GM18907 (cell line): ENCODE results near the gene P3H2.

Experiments
- ATAC-seq: cut with Tn5 transposase; IDR thresholded peaks from one replicate; pipeline ENCODE4 v1.9.1; 2021; ENCODE audit warnings: mild to moderate bottlenecking, moderate library complexity; ENCODE audit not compliant: unreplicated experiment

Gene P3H2

GRCh38 chr3:190125436-190126068 is 4.9 kb upstream of the P3H2 start:
- ATAC-seq: no peak

DNA sequence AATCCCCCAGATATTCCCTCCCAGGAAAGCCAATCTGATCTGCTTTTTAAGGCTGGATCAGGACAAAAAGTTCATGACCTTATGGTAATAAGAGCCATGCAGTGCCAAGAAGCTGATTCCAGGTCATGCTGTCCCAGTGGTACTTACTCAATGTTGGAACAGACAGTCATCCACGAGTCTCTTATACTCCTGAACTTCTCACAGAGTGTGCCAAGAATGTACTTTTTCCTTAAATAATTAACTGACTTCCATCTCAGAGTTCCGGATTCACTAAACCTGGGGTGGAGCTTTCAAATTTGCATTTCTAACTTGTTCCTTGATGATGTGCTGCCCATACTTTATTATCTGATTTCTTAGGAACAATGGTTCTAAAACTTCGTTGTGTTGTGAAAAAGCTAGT is 3.4 kb upstream of the P3H2 start:
- no peak for ATAC-seq

DNA sequence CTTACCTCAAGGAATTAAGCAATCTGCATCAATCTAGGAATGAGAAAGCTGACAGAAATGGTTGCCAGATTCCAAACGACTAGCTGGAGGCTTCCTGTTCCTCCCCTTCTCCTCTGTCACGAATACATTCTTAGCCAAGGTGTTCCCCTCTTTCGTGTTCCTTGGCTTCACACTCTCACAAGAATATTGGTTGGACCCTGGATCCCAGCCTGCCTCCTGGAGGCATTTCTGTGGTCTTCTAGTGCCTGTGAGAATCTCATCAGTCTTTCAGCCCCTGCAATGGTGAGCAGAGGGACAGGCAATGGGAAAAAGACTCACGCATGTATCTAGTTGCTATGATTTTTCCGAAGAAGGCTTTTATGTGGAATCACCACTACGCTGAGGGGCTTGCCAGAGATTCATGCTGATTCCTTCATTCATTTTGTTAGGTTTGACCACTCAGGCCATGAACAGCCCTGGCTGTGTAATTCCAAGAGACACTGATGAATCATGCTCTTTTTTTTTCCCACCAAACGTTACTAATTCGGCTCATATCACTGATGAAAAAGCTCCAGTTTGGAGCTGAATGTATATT is 1.6 kb upstream of the P3H2 start:
- ATAC-seq: no peak

DNA sequence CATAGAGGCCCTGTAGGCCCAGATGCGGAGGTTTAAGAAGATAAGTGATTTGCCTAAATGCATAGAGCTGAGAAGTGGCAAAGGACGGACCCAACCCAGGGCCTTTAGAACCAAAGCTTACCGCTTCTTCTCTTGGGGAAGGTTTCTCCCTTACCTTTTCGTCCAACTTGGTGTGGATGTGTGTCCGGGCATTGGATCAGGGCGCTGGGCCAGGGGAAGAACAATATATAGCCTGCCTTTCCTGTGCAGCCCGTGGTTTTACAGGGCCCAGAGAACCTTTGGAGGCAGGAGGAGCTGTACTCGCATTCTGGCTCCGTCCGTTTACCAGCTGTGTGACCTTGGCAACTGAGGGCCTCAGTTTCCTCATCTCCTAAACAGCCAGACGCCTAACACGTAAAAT is 686 bp upstream of the P3H2 start:
- ATAC-seq: no peak

DNA sequence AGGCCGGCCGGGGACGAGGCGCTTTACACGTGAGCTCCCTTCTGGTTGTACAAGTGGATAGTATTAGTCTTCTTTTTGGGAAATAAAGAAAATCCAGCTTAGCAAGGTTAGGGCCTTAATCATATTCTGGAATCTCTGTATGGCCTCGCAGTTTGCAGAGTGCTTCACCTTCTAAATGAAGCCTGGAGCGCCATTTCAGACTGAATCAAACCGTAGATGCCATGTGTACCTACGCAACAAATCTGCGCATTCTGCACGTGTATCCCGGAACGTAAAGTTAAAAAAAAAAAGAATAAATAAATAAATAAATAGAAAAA is 322 bp upstream of the P3H2 start:
- ATAC-seq: no peak

DNA sequence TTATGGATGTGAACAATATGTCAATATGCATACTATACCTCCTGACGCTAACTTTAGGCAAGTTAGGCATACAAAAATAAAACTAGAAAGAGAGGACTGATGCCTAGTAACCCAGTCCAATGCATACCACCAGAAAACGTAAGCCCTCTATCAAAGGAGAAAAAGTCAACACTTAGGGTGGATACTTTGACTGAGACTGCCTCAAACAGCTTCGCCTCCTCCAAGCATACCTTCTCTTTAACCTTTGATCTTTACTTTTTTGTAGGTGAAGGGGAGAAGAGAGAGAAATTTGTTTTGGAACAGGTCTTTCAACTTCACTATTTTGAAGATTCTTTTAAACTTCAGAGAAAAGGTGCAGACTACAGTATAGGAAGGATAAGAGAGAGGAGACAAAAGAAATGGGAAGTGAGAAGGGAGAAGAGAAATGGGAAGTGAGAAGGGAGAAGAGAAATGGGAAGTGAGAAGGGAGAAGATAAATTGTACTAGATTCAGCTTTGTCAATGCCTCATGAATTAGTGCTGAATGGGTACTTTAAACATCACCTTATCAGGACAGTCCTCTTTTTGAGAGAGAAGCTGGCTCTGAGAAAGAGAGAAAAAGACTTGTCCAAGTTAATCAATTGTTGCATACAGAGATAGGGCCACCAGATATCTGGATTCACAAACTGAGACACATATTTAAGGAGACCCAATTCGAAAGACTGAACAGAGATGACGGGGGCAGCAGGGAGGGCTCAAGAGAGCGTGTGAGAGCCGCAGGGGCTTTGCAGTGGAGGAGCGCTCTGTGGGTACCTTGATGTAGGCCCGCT is 1.0 kb downstream of the P3H2 start:
- ATAC-seq: peak; percentile 8

DNA sequence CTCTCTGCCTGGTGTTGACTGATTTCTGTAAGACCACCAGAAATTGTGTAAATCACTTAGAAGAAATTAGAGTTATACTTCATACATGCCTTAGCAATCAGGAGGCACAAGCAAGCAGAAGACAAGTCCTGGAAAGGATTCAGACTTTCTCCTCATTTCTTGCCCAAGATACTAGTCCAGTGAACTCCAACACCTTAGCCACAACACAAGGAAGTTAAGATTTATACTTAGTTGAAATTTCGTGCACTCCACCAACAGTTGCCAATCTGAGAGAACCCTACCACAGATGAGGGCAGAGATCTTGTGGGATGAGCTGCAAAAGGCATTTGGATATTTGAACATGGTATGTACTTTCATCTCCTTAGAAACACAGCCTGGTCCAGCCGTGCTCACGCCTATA is 2.3 kb downstream of the P3H2 start:
- ATAC-seq: no peak

DNA sequence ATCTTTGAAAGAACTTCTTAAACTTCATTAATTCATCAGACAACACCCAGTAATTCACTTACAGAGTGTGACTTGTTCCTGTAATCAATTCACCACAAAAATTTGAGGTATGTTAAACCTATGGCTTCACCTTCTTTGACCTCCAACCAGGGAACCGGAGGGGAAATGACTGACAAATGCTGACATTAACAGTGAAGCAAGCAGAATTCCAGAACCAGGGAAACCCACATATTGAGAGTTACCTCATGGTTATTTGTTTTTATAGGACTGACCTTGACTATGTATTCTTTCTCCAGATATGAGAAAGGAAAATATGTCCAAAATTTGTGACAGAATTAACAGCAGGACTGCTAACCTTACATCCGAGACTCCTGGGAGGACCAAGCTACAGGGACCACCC is 2.7 kb downstream of the P3H2 start:
- no peak for ATAC-seq

DNA sequence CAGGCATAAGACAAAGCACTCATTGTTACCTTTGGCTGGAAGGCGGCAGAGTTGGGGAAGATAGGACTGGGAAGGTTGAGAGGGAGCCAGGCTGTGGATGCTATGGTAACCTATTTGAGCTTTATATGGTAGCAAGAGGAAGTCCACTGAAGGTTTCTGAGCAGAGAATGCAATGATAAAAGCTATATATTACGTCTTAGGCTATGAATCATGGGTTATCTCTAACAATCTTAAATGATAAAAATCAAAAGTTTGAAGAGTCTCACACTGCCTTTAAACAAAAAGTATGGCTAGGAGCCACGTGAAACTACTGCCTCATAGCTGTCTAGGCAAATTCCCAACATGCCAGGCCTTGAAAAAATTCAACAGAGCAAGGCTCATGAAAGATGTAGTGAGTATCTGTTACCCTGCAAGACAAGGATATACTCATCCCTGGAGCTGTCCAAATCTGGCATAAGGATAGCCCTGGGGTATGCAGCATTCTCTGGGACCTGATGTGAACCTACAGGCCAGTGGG is 4.1 kb downstream of the P3H2 start:
- no peak for ATAC-seq

DNA sequence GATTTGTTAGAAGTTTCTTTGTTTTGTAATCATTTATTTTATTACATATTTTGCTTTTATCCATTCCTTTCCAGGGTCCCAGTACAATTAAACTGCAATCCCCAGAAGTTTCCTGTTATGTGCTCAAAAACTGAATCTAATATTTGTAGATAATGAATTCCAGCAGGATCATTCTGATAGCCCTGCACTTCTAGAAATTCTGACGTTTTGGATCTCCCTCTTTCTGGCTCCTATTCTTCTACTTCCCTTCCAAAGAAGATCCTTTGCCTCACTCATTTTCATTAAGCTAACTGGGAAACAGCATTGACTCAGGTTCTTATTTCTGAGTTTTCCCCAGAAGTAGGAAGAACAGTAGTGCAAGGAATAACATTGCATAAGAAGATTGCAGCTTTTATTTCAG is 9.9 kb downstream of the P3H2 start:
- ATAC-seq: no peak

DNA sequence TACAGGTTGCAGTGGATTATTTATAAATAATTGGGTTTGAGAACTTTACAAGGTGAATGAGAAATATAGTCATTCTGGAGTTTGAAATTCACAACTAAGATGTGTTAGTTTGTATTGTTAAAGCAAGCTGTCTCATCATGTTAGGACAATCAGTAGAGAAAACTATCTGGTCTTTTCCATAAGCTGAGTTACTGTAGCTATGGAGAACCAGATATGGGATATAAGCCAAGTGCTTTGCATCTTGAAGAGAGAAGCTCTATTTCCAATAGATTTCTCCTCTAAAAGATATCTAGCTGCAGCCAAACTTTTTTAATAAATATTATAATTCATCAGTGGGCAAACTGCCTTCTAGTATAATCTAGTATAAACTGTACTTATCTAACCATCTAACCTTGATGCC is 11.3 kb downstream of the P3H2 start:
- no peak for ATAC-seq

DNA sequence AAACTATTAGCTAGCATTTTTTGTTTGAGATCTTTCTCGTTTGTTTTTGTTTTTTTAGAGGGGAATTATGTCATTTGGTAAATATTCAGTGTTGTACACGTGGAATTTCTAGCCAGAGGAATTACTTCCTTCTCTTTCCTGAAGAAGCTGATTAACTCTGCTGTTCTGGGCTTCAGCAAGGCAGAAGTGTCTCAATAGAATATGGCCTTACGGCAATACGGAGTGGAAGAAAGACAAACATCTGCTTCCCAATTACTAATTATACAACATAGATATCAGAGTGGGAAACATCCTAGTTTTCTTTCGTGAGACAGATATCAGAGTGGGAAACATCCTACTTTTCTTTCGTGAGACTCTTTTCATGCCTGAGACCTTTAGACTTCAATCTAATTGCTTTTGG is 11.9 kb downstream of the P3H2 start:
- no peak for ATAC-seq

GRCh38 chr3:190105876-190106275 is 14.8 kb downstream of the P3H2 start:
- ATAC-seq: no peak

- ATAC-seq: no peak
These were observed 19.2 kb downstream of the P3H2 start for GRCh38 chr3:190101320-190102011.

- no peak for ATAC-seq
These were observed 21.6 kb downstream of the P3H2 start for GRCh38 chr3:190099099-190099498.

DNA sequence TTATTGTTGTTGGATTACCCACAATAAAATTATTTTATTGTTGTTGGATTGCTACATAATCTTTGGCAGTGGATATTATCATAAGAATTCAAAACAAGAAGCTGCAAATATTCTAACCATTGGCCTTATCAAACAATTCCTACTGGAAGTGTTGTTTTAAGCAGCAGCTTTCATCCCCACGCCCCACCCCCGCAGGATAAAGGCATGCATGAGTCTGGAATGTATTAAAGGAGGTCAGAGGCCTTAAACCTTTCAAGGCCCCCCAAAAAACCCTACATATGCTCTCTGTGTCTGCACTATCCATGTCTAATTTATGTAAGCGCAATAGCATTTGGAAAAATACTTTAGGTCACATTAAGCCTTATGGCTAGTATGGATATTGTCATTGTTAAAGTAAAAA is 23.1 kb downstream of the P3H2 start:
- no peak for ATAC-seq

DNA sequence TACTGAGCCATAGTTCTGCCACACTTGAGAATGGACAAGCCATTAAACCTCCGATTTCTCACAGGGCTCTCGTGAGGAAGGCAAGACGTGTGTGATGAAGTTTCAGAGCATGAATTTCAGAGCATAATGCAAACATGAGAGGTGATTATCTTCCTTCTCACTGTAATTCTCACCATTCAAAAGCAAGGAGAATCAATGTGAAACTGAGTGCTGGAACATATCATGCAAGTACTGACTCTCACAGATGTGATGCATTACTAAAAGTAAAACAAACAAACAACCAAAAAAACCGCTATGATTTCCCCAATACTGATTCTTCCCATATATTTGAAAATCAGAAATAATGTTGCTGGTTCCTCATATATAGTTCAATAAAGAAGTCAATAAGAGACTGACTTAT is 23.7 kb downstream of the P3H2 start:
- no peak for ATAC-seq

DNA sequence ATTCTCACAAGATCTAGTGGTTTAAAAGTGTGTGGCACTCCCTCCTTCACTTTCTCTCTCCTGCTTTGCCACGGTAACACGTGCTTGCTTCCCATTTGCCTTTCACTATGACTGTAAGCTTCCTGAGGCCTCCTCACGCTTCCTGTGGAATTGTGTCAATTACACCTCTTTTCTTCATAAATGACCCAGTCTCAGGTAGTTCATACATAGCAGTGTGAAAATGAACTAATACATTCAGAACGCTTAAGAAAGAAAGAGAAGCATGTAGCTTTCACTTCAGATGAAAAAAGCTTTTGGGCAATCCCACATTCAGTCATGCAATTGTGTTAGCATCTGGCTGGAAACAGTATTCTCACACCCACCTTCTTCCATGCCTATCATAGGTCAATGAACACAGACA is 24.4 kb downstream of the P3H2 start:
- ATAC-seq: no peak

DNA sequence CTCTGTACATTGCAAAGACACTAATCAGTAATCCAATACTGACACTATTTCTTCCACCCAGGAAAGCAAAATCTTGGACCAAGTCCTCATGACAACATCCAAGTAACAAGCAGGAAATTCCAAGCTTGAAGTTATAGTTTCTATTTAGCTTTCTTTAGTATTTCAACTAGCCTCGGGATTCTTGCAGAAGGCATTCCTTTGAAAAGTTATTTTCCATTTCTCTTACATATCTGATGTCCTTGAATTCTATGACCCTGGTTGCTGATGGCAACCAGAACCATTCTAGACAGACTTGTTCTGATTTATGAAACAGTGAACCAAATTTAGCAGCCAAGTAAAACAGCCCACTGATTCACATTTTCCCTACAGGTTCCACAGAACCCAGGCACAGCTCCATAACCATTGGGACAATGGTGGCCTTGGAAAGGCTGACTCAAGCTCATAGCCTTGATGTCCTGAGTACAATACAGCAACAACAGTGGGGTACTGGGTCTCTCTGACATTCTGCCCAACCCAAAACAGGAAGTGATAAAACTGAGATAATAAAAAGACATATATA is 26.5 kb downstream of the P3H2 start:
- ATAC-seq: no peak

DNA sequence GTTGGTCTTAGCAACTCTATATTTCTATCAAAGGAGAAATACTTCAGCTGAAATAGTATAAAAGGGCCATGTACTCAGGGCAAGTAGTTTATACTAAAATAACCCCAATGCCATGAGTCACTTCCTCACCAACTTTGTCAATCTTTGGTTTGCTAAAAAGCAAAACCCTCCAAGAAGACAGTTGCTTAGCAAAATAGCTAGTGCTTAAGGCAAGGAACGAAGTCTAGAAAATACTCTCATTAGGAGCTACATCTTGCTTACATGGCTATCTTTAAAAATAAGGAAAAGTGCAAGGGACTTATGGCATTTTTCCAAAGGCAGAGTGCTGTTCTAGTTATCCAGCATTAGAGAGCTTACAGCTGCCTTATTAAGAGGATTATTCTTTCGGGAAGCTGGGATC is 28.4 kb downstream of the P3H2 start:
- no peak for ATAC-seq

- peak; percentile 76 for ATAC-seq
These were observed 31.0 kb downstream of the P3H2 start for GRCh38 chr3:190089711-190090110.
